ENCODE results near the gene DNM2.
"Not testable (repeated sequence)": the region's sequence is repeated elsewhere in the genome, so short reads cannot be mapped to it uniquely, and the experiment has no call there.

The DNM2 gene

GRCh38 chr19:10868872-10869547 lies 151.1 kb downstream of the DNM2 start:
- DNase-seq (ENCODE audit: low spot score), result no peak

GRCh38 chr19:10869872-10870311 lies 152.0 kb downstream of the DNM2 start:
- DNase-seq (ENCODE audit: low spot score), result not testable (repeated sequence)

DNA sequence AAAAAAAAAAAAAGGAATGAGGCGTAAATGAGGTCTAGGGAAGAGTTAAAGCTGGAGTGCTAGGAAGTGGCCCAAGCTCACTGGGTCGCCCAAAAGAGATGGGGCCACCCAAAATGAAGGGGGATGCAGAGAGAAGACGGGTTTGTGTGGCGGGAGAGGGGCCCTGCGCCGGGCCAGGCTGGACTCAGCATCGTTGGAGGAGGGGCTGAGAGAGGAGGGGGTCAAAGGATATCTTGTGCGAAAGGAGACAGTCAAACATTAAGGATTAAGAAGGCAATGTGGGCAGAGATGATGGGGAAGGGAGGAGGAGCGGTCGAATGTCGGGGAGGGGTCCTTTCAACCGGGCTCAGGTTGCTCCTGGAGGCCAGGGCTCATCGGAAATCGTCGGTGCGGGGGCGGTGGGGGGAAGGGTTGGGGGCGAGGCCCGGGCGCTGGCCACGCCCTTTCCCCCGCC lies 152.6 kb downstream of the DNM2 start:
- DNase-seq (ENCODE audit: low spot score), result no peak

DNA sequence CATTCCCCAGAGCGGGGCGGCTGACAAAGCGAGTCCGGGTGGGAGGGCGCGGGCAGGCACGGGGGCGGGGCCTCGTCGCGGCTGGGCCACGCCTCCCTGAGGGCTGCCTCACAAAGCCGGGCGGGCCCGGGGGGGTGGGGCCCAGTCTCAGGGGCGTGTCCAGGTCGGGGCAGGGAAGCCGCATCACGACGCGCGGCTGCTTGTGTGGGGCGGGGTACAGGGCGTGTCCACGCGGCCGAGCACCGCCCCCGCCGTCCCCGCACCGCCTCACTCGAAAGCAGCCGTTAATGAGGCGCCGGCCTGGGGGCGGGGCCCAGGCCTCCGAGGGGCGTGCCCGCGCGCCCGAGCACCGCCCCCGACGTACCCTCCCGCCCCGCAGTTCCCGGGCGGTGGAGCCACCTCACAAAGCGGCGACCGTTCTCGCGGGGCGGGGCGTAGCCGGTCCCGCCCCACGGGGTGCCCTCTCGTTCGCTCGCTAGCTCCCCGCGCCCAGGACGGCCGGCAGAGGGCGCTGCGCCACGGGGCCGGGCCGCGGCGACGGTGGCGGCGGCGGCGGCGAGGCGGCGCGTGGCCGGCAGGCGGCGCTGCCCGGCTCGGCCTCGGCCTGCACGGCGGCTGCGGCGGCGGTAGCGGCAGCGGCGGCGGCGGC lies 153.2 kb downstream of the DNM2 start, which contains the start of gene CARM1:
Gene CARM1, plus strand, starts transcription at position 599 of the 649 bp plus-strand sequence. CDS start 150 bp downstream, outside the sequence.
- DNase-seq (ENCODE audit: low spot score), result peak; percentile 99

GRCh38 chr19:10871711-10872545 lies 154.0 kb downstream of the DNM2 start:
- peak; percentile 22 for DNase-seq (ENCODE audit: low spot score)

DNA sequence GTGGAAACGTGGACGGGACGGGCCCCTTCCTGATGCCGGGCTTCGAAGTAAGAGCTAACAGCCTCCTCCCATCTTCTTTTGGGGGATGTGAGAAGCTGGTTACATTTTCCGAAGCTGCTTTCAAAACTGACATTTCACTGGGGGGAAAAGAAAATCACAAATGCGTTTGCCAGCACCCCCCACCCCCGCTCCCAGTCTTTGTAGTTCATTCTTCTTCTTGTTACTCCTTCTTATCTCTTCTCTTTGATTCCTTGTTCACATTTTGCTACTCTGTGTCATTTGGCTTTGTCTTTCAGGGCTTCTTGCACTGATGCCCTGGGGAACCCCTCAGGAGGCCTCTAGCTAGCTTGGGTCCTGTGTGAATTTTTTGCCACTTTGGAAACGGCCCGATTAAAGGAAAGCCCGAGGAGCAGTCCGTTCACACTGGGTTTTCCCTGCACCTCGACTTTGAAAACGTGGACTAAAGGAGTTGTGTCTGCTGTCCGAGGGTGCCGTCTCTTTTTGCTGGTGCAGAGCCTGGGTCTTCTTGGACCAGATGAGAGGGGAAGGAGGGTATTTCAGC lies 154.7 kb downstream of the DNM2 start:
- no peak for DNase-seq (ENCODE audit: low spot score)

- no peak for DNase-seq (ENCODE audit: low spot score)
Observed at GRCh38 chr19:10874024-10874423, 156.1 kb downstream of the DNM2 start.

GRCh38 chr19:10876459-10877240 lies 158.8 kb downstream of the DNM2 start:
- no peak for DNase-seq (ENCODE audit: low spot score)

- not testable (repeated sequence) for DNase-seq (ENCODE audit: low spot score)
Observed at GRCh38 chr19:10877608-10878007, 159.7 kb downstream of the DNM2 start.

- DNase-seq (ENCODE audit: low spot score), result no peak
Observed at GRCh38 chr19:10878253-10878652, 160.4 kb downstream of the DNM2 start.

All from CD4-positive, alpha-beta T cell treated with Interleukin-15 for 4 hours (primary cell).